Measurements from ENCODE around the gene MPST. TPM values are rescaled to one million over a fixed set of nuclear protein-coding genes. Genes with fewer than 3 reads are reported as not detected.

Gene MPST
- total RNA-seq, 4 donors from 2014 or later, result 131 to 161 (median 146) TPM

- no peak for ATAC-seq
- H3K27me3 ChIP-seq, result no peaks in the 10 kb centered on the region
- no peak for DNase-seq
- TF ChIP-seq POLR2A (IDR thresholded peaks at IDR 0.05) (no peak), CTCF (IDR thresholded peaks at IDR 0.05 in 4 of 5, conservative IDR thresholded peaks at IDR 0.05 in 1 of 5) (no peak)
- H3K4me3 ChIP-seq, result no peak overlapping the region
- no peaks in the 10 kb centered on the region for H3K4me1 ChIP-seq
- H3K36me3 ChIP-seq, result peaks cover 0 to 31% of the 10 kb centered on the region in 2 donors
- in situ Hi-C loops (cut with MboI; ENCODE audit: low sequenced_read_pairs in 4 of 4) (no loop called here), intact Hi-C loops (cut with DNase I; ENCODE audit: low total_unique reads) (no loop called here)
- H3K9me3 ChIP-seq, result no peaks in the 10 kb centered on the region
- no peak overlapping the region for H3K27ac ChIP-seq
These were observed 11.2 kb downstream of the MPST start for GRCh38 chr22:37030560-37031281.

GRCh38 chr22:37032134-37032534 lies 12.6 kb downstream of the MPST start:
- intact Hi-C loops (cut with DNase I; ENCODE audit: low total_unique reads), result no loop called here

GRCh38 chr22:37032535-37033460 lies 13.3 kb downstream of the MPST start:
- peaks cover 0 to 13% of the 10 kb centered on the region in 2 donors for H3K36me3 ChIP-seq
- TF ChIP-seq CTCF (IDR thresholded peaks at IDR 0.05 in 4 of 5, conservative IDR thresholded peaks at IDR 0.05 in 1 of 5) (no peak), POLR2A (IDR thresholded peaks at IDR 0.05) (no peak)
- DNase-seq (peak in 1 of 2 donors; percentile 35), ATAC-seq (peak in 1 of 2 donors; percentile 55)
- no peak overlapping the region for H3K27ac ChIP-seq
- intact Hi-C loops (cut with DNase I; ENCODE audit: low total_unique reads) (no loop called here), in situ Hi-C loops (cut with MboI; ENCODE audit: low sequenced_read_pairs in 4 of 4) (no loop called here)
- H3K4me1 ChIP-seq, result no peaks in the 10 kb centered on the region
- H3K4me3 ChIP-seq, result no peak overlapping the region
- peaks cover 0 to 11% (median 10%) of the 10 kb centered on the region in 3 donors for H3K27me3 ChIP-seq
- H3K9me3 ChIP-seq, result no peaks in the 10 kb centered on the region

More at GRCh38 chr22:37032134-37032534, 12.6 kb downstream of the MPST start:
- no peak overlapping the region for H3K4me3 ChIP-seq
- no peak for DNase-seq
- no peak overlapping the region for H3K27ac ChIP-seq
- in situ Hi-C loops (cut with MboI; ENCODE audit: low sequenced_read_pairs in 4 of 4), result no loop called here
- H3K27me3 ChIP-seq, result peaks cover 0 to 4% (median 4%) of the 10 kb centered on the region in 3 donors
- no peaks in the 10 kb centered on the region for H3K4me1 ChIP-seq
- H3K36me3 ChIP-seq, result peaks cover 0 to 19% of the 10 kb centered on the region in 2 donors
- ATAC-seq, result no peak
- no peaks in the 10 kb centered on the region for H3K9me3 ChIP-seq
- TF ChIP-seq CTCF (IDR thresholded peaks at IDR 0.05 in 4 of 5, conservative IDR thresholded peaks at IDR 0.05 in 1 of 5) (no peak), POLR2A (IDR thresholded peaks at IDR 0.05) (no peak)

- DNase-seq, result no peak
- no peak for TF ChIP-seq CTCF (IDR thresholded peaks at IDR 0.05 in 4 of 5, conservative IDR thresholded peaks at IDR 0.05 in 1 of 5)
- no peak for TF ChIP-seq POLR2A (IDR thresholded peaks at IDR 0.05)
- Histone ChIP-seq H3K27ac (no peak overlapping the region), H3K36me3 (peaks cover 0 to 10% of the 10 kb centered on the region in 2 donors), H3K9me3 (no peaks in the 10 kb centered on the region), H3K4me1 (no peaks in the 10 kb centered on the region), H3K27me3 (peaks cover 4 to 16% (median 10%) of the 10 kb centered on the region in 3 donors), H3K4me3 (no peak overlapping the region)
- ATAC-seq, result no peak
- in situ Hi-C loops (cut with MboI; ENCODE audit: low sequenced_read_pairs in 4 of 4) (no loop called here), intact Hi-C loops (cut with DNase I; ENCODE audit: low total_unique reads) (no loop called here)
These were observed 14.3 kb downstream of the MPST start for GRCh38 chr22:37033605-37034430.
